K562 (cell line): Measurements from ENCODE around the gene THAP2. TPM values are rescaled to one million over a fixed set of nuclear protein-coding genes. Genes with fewer than 3 reads are reported as not detected.

Experiments used
- C11orf30 ChIP-seq: fragments of 450-650 bp; IDR thresholded peaks from 2 replicates; pipeline ENCODE4 v1.6.1; 2016; ENCODE audit warnings: low read depth, mild to moderate bottlenecking
- DMBX1 ChIP-seq: fragments of 250-450 bp; sonication (Bioruptor Pico); IDR thresholded peaks from 2 replicates; pipeline ENCODE4 v1.8.0; 2022; ENCODE audit warnings: inconsistent platforms, mild to moderate bottlenecking, moderate library complexity, borderline replicate concordance
- FOXK1 ChIP-seq: sonication (generic); formaldehyde crosslinking; IDR thresholded peaks from 2 replicates; pipeline ENCODE4 v1.8.0; 2022; ENCODE audit warnings: missing genetic modification reagents, mild to moderate bottlenecking, borderline replicate concordance
- LEF1 ChIP-seq: fragments of 450-650 bp; IDR thresholded peaks from 2 replicates; pipeline ENCODE4 v1.6.1; 2016; ENCODE audit warnings: mild to moderate bottlenecking
- MAFG ChIP-seq: fragments of 450-650 bp; conservative IDR thresholded peaks from 2 replicates; pipeline ENCODE4 v1.6.1; 2016; ENCODE audit warnings: missing genetic modification characterization, missing compliant biosample characterization
- MLX ChIP-seq, 2 experiments: fragments of 450-650 bp in 1 of 2; sonication (generic) in 1 of 2; formaldehyde crosslinking; conservative IDR thresholded peaks; 2 replicates each; pipeline versions ENCODE4 v1.4.0 to v1.8.1; 2020 to 2022; ENCODE audit warnings: mild to moderate bottlenecking in 1 of 2, missing genetic modification reagents in 1 of 2
- NR4A1 ChIP-seq, 2 experiments: fragments of 250-450 bp in 1 of 2; fragments of 450-650 bp in 1 of 2; sonication (Bioruptor Pico) in 1 of 2; IDR thresholded peaks; 2 replicates each; pipeline versions ENCODE4 v1.4.0 to v1.6.1; 2016 to 2020; ENCODE audit warnings: mild to moderate bottlenecking in 2 of 2, missing compliant biosample characterization in 1 of 2, missing genetic modification characterization in 1 of 2, moderate library complexity in 1 of 2
- SMARCA5 ChIP-seq: fragments of 450-650 bp; IDR thresholded peaks from 2 replicates; pipeline ENCODE4 v1.6.1; 2016
- SPI1 ChIP-seq: IDR thresholded peaks from 2 replicates; pipeline ENCODE4 v1.6.1; 2011; ENCODE audit warnings: low read depth, low read length, control low read depth, borderline replicate concordance
- TEAD2 ChIP-seq: fragments of 450-650 bp; IDR thresholded peaks from 2 replicates; pipeline ENCODE4 v1.6.1; 2016; ENCODE audit warnings: missing genetic modification characterization, control low read depth, missing compliant biosample characterization
- ZBTB1 ChIP-seq: sonication (generic); formaldehyde crosslinking; IDR thresholded peaks from 2 replicates; pipeline ENCODE4 v1.8.1; 2023; ENCODE audit warnings: missing genetic modification reagents, low read depth, mild to moderate bottlenecking, borderline replicate concordance
- ZNF12 ChIP-seq: sonication (generic); formaldehyde crosslinking; IDR thresholded peaks from 2 replicates; pipeline ENCODE4 v1.4.0; 2020; ENCODE audit warnings: mild to moderate bottlenecking, missing genetic modification reagents
- ZNF263 ChIP-seq: sonication (generic); formaldehyde crosslinking; IDR thresholded peaks from 2 replicates; pipeline ENCODE4 v1.8.0; 2022; ENCODE audit warnings: mild to moderate bottlenecking, missing genetic modification reagents, borderline replicate concordance
- ZNF316 ChIP-seq: fragments of 450-650 bp; IDR thresholded peaks from 2 replicates; pipeline ENCODE4 v1.6.1; 2016
- ZNF518B ChIP-seq: fragments of 250-450 bp; sonication (Bioruptor Pico); IDR thresholded peaks from 2 replicates; pipeline ENCODE4 v1.5.0; 2021; ENCODE audit warnings: mild to moderate bottlenecking, moderate library complexity
- ZNF583 ChIP-seq: fragments of 250-450 bp; sonication (Bioruptor Pico); IDR thresholded peaks from 2 replicates; pipeline ENCODE4 v1.4.0; 2020
- polyA plus RNA-seq, 8 experiments: library from polyadenylated mRNA; depleted of rRNA in 4 of 8; stranded (reverse) in 5 of 8; unstranded in 3 of 8; fragments of >200 nt; fragmentation: Nextera tagmentation in 2 of 8; fragmentation: Illumina TruSeq in 1 of 8; extraction: Ambion mirVana in 2 of 8; extraction: Trizol in 1 of 8; gene quantifications; 2 replicates each; pipeline versions ENCODE4 v1.2.1 to v1.2.3, GENCODE V29; 2011 to 2014; ENCODE audit warnings: inconsistent platforms in 1 of 8, missing spikeins in 1 of 8
- total RNA-seq, 7 experiments: library from RNA; depleted of rRNA in 6 of 7; stranded (reverse); fragments of >200 nt in 6 of 7; fragmentation: Illumina TruSeq in 2 of 7; extraction: Trizol in 2 of 7; gene quantifications; 2 replicates each; pipeline versions ENCODE4 v1.2.1 to v1.2.3, GENCODE V29; 2011 to 2021; ENCODE audit warnings: low replicate concordance in 1 of 7
- TF ChIP-seq, protein P1 (sequence below): fragments of 450-650 bp; IDR thresholded peaks from 2 replicates; pipeline ENCODE4 v1.6.1; 2016; ENCODE audit warnings: antibody characterized with exemption
- TF ChIP-seq, protein P2 (sequence below): fragments of 150-350 bp; conservative IDR thresholded peaks from 2 replicates; pipeline ENCODE4 v1.6.1; 2014; ENCODE audit warnings: low read length
- TF ChIP-seq, protein P3 (sequence below): IDR thresholded peaks from 2 replicates; pipeline ENCODE4 v1.6.1; 2014; ENCODE audit warnings: antibody characterized with exemption

The THAP2 gene
- total and polyA plus RNA-seq, 9 of the 15 experiments (the other 6 are each of a cell fraction or from before 2014, with no cell fraction given), result 1.8 to 18.9 (median 7.3) TPM

DNA sequence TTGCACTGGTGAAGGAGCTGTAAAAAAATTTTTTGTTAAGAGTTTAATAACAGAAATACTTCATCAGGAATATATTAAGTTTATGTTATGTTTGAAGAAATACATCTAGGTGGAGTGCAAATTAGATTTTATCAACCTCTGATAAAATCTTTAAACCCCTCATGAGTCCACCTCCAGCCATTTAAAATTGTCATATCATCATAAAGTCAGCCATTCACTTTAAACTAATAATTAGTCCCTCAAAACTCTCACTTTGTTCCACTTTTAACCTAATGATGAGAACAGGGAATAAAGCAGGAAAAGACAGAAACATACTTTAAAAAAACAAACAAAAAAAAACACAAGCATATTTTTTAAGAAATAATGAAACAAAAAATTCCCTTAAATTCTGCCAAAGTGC, 25.6 kb upstream of the THAP2 start (continued):
- TF ChIP-seq ZNF518B (CRISPR knock-in tag), result no peak
- no peak for TF ChIP-seq ZNF583 (CRISPR knock-in tag)
- TF ChIP-seq TEAD2 (tag), result no peak
- no peak for TF ChIP-seq LEF1
- TF ChIP-seq, protein P1, sequence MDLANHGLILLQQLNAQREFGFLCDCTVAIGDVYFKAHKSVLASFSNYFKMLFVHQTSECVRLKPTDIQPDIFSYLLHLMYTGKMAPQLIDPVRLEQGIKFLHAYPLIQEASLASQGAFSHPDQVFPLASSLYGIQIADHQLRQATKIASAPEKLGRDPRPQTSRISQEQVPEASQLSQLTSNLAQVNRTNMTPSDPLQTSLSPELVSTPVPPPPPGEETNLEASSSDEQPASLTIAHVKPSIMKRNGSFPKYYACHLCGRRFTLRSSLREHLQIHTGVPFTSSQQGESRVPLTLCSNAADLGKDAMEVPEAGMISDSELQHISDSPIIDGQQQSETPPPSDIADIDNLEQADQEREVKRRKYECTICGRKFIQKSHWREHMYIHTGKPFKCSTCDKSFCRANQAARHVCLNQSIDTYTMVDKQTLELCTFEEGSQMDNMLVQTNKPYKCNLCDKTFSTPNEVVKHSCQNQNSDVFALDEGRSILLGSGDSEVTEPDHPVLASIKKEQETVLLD, result no peak
- no peak for TF ChIP-seq NR4A1 (CRISPR knock-in tag; IDR thresholded peaks at IDR 0.05)
- no peak for TF ChIP-seq NR4A1 (tag; IDR thresholded peaks at IDR 0.05)
- peak; percentile 88 for TF ChIP-seq ZNF316
- no peak for TF ChIP-seq ZBTB1 (CRISPR knock-in tag)
- no peak for TF ChIP-seq ZNF12 (CRISPR knock-in tag)
- TF ChIP-seq, protein P2, sequence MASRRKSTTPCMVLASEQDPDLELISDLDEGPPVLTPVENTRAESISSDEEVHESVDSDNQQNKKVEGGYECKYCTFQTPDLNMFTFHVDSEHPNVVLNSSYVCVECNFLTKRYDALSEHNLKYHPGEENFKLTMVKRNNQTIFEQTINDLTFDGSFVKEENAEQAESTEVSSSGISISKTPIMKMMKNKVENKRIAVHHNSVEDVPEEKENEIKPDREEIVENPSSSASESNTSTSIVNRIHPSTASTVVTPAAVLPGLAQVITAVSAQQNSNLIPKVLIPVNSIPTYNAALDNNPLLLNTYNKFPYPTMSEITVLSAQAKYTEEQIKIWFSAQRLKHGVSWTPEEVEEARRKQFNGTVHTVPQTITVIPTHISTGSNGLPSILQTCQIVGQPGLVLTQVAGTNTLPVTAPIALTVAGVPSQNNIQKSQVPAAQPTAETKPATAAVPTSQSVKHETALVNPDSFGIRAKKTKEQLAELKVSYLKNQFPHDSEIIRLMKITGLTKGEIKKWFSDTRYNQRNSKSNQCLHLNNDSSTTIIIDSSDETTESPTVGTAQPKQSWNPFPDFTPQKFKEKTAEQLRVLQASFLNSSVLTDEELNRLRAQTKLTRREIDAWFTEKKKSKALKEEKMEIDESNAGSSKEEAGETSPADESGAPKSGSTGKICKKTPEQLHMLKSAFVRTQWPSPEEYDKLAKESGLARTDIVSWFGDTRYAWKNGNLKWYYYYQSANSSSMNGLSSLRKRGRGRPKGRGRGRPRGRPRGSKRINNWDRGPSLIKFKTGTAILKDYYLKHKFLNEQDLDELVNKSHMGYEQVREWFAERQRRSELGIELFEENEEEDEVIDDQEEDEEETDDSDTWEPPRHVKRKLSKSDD, result no peak
- peak; percentile 78 for TF ChIP-seq C11orf30
- TF ChIP-seq MAFG (tag), result peak; percentile 55
- no peak for TF ChIP-seq SPI1
- no peak for TF ChIP-seq DMBX1 (CRISPR knock-in tag)
- TF ChIP-seq, protein P3, sequence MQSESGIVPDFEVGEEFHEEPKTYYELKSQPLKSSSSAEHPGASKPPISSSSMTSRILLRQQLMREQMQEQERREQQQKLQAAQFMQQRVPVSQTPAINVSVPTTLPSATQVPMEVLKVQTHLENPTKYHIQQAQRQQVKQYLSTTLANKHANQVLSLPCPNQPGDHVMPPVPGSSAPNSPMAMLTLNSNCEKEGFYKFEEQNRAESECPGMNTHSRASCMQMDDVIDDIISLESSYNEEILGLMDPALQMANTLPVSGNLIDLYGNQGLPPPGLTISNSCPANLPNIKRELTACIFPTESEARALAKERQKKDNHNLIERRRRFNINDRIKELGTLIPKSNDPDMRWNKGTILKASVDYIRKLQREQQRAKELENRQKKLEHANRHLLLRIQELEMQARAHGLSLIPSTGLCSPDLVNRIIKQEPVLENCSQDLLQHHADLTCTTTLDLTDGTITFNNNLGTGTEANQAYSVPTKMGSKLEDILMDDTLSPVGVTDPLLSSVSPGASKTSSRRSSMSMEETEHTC, result no peak
- TF ChIP-seq ZNF263, result no peak
- TF ChIP-seq SMARCA5, result no peak
- TF ChIP-seq MLX (CRISPR knock-in tag; conservative IDR thresholded peaks at IDR 0.05), result no peak
- no peak for TF ChIP-seq FOXK1
